NB4 (cell line): ENCODE data around the gene MAOB.

Source experiments
- CTCF ChIP-seq: IDR thresholded peaks from one replicate; pipeline ENCODE4 v1.5.1; 2012; ENCODE audit warnings: low read depth, low read length
- POLR2A ChIP-seq: IDR thresholded peaks from 2 replicates; pipeline ENCODE4 v1.6.1; 2011; ENCODE audit warnings: mild to moderate bottlenecking; ENCODE audit not compliant: insufficient read length; ENCODE audit errors: extremely low read depth

DNA sequence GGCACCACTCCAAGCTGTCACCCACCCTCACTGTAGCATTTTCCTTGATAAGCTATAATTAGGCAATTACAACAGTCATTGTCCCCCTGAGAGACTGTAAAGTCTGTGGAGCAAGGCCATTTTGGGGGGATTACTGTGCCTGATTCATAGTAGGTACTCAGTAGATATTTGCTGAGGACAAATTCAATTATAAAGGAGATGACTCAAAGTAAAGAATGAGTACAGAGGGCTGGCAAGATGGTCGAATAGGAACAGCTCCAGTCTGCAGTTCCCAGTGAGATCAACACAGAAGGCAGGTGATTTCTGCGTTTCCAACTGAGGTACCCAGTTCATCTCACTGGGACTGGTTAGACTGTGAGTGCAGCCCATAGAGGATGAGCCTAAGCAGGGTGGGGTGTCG is 42.0 kb downstream of the MAOB start:
- TF ChIP-seq CTCF: no peak
- no peak for TF ChIP-seq POLR2A
